K562 (cell line): Measurements from ENCODE around the gene DNAJB11. TPM values are rescaled to one million over a fixed set of nuclear protein-coding genes. Genes with fewer than 3 reads are reported as not detected.

ENCODE experiments used
- ATAC-seq: fragments of 200-7000 bp; cut with Tn5 transposase; 3 replicates; pipeline ENCODE4 v1.9.1; 2020; ENCODE audit warnings: moderate library complexity
- BruUV-seq: library from RNA; stranded (reverse); fragments of 400-500 nt; replicated peaks from 2 replicates; lab custom pipeline; 2021; lab: Mats Ljungman, UMichigan
- CTCF ChIA-PET: fragments of 300-600 bp; formaldehyde crosslinking; extraction: SDS; loops from one replicate; lab custom pipeline; 2021; ENCODE audit warnings: low intra/inter-chr PET ratio; lab: Yijun Ruan, JAX
- POLR2A ChIA-PET: fragments of 300-600, 350-650 bp; sonication (Branson Sonifier 250); formaldehyde crosslinking; extraction: SDS; loops from one replicate; lab custom pipeline; 2021; ENCODE audit warnings: antibody characterized with exemption, inconsistent platforms; lab: Yijun Ruan, JAX
- DNase-seq, 4 experiments: peaks; one replicate each; pipeline versions ENCODE4 v3.0.0 to v3.0.0-alpha.2; 2011 to 2018; ENCODE audit warnings: low spot score in 3 of 4, mixed read lengths in 3 of 4; ENCODE audit errors: extremely low read depth in 1 of 4
- FAIRE-seq: peaks from 2 replicates; lab custom pipeline; 2011; peaks lifted over from hg19 to GRCh38; lab: Jason Lieb, UNC
- H2AFZ ChIP-seq: 2 replicates; pipeline ENCODE4 v1.6.0; 2011; ENCODE audit warnings: low read depth, low read length, control low read depth, inconsistent platforms
- H3K27ac ChIP-seq: fragments of 200-600 bp; 3 replicates; pipeline ENCODE4 v1.8.0; 2011; ENCODE audit warnings: low read depth, mild to moderate bottlenecking, control low read depth, inconsistent platforms, low read length, moderate library complexity, mixed read lengths; ENCODE audit errors: extremely low read depth
- H3K27me3 ChIP-seq, 2 experiments: fragments of 300-600 bp in 1 of 2; 2 replicates in 1 of 2; 3 replicates in 1 of 2; pipeline versions ENCODE4 v1.6.0 to v1.8.0; 2011; ENCODE audit warnings: inconsistent platforms in 2 of 2, low read length in 2 of 2, mild to moderate bottlenecking in 1 of 2, mixed read lengths in 1 of 2, moderate library complexity in 1 of 2; ENCODE audit not compliant: control insufficient read depth in 2 of 2, insufficient read depth in 2 of 2
- H3K36me3 ChIP-seq: fragments of 300-600 bp; 3 replicates; pipeline ENCODE4 v1.8.0; 2011; ENCODE audit warnings: mild to moderate bottlenecking, low read length, inconsistent platforms; ENCODE audit not compliant: control insufficient read depth, insufficient read depth
- H3K4me1 ChIP-seq, 2 experiments: fragments of 200-600 bp in 1 of 2; replicated peaks in 1 of 2; 2 replicates in 1 of 2; 3 replicates in 1 of 2; pipeline versions ENCODE4 v1.5.1 to v1.8.0; 2011; ENCODE audit warnings: inconsistent platforms in 2 of 2, low read length in 2 of 2, mild to moderate bottlenecking in 1 of 2, mixed read lengths in 1 of 2, moderate library complexity in 1 of 2; ENCODE audit not compliant: control insufficient read depth in 2 of 2, insufficient read depth in 2 of 2
- H3K4me2 ChIP-seq: 2 replicates; pipeline ENCODE4 v1.6.1; 2011; ENCODE audit warnings: low read length, control low read depth, inconsistent platforms, mixed read lengths; ENCODE audit not compliant: insufficient read depth
- H3K4me3 ChIP-seq: fragments of 200-600 bp; sonication (generic), shearing (Covaris generic); 2 replicates; pipeline ENCODE4 v1.5.1; 2016; ENCODE audit warnings: control low read depth, inconsistent platforms
- H3K79me2 ChIP-seq: fragments of 200-600 bp; 3 replicates; pipeline ENCODE4 v1.8.0; 2011; ENCODE audit warnings: low read length, inconsistent platforms; ENCODE audit not compliant: control insufficient read depth, insufficient read depth
- H3K9ac ChIP-seq, 2 experiments: 2 replicates each; pipeline versions ENCODE4 v1.6.0 to v1.6.1; 2011; ENCODE audit warnings: low read depth in 2 of 2, low read length in 2 of 2, control low read depth in 1 of 2, inconsistent platforms in 1 of 2, mild to moderate bottlenecking in 1 of 2, mixed read lengths in 1 of 2; ENCODE audit not compliant: insufficient read depth in 1 of 2
- H3K9me1 ChIP-seq: one replicate; pipeline ENCODE4 v1.6.0; 2011; ENCODE audit warnings: inconsistent platforms, mild to moderate bottlenecking, low read length, moderate library complexity; ENCODE audit not compliant: control insufficient read depth, insufficient read depth
- H3K9me3 ChIP-seq: replicated peaks from 2 replicates; pipeline ENCODE4 v1.5.1; 2011; ENCODE audit warnings: low read depth, low read length, inconsistent platforms; ENCODE audit not compliant: control insufficient read depth, insufficient read depth
- H4K20me1 ChIP-seq: replicated peaks from 2 replicates; pipeline ENCODE4 v1.6.1; 2011; ENCODE audit warnings: low read length, inconsistent platforms, mixed read lengths; ENCODE audit not compliant: control insufficient read depth, insufficient read depth
- ILK ChIP-seq: fragments of 450-650 bp; IDR thresholded peaks from 2 replicates; pipeline ENCODE4 v1.6.1; 2016; ENCODE audit warnings: missing genetic modification characterization, low read depth, mild to moderate bottlenecking, missing compliant biosample characterization, moderate library complexity, borderline replicate concordance
- KDM5B ChIP-seq: fragments of 200-600 bp; sonication (generic); IDR thresholded peaks from 2 replicates; pipeline ENCODE4 v1.6.1; 2012; ENCODE audit warnings: low read depth, mild to moderate bottlenecking, moderate library complexity, low read length, control low read depth, inconsistent platforms; ENCODE audit not compliant: insufficient replicate concordance
- RBM14 ChIP-seq: fragments of 200-400 bp; formaldehyde crosslinking; IDR thresholded peaks from 2 replicates; pipeline ENCODE4 v1.6.1; 2018; ENCODE audit warnings: low read depth, mild to moderate bottlenecking, low read length, moderate library complexity, borderline replicate concordance; ENCODE audit not compliant: insufficient read depth
- TCF7 ChIP-seq: sonication (generic); IDR thresholded peaks from 2 replicates; pipeline ENCODE4 v1.6.1; 2016; ENCODE audit warnings: antibody characterized with exemption, borderline replicate concordance
- ZBTB1 ChIP-seq: sonication (generic); formaldehyde crosslinking; IDR thresholded peaks from 2 replicates; pipeline ENCODE4 v1.8.1; 2023; ENCODE audit warnings: missing genetic modification reagents, low read depth, mild to moderate bottlenecking, borderline replicate concordance
- WGBS: fragments of 100-300 bp; shearing (Covaris generic); methylation state at CpG from one replicate; pipeline ENCODE4 v1.1.6; 2016; ENCODE audit warnings: low coverage, mixed read lengths; ENCODE audit not compliant: insufficient coverage; ENCODE audit errors: missing lambda C conversion rate; 5-methylcytosine and 5-hydroxymethylcytosine counted together
- in situ Hi-C: fragments of 300-500 bp; cut with MboI; formaldehyde crosslinking; loops from 4 replicates; pipeline ENCODE4 v1.15.0; 2018; ENCODE audit warnings: inconsistent platforms, mixed read lengths
- intact Hi-C: fragments of 100-400 bp; cut with micrococcal nuclease; formaldehyde crosslinking; loops from 2 replicates; pipeline ENCODE4 v1.14.2; 2022
- polyA plus RNA-seq, 8 experiments: library from polyadenylated mRNA; depleted of rRNA in 4 of 8; stranded (reverse) in 5 of 8; unstranded in 3 of 8; fragments of >200 nt; fragmentation: Nextera tagmentation in 2 of 8; fragmentation: Illumina TruSeq in 1 of 8; extraction: Ambion mirVana in 2 of 8; extraction: Trizol in 1 of 8; gene quantifications; 2 replicates each; pipeline versions ENCODE4 v1.2.1 to v1.2.3, GENCODE V29; 2011 to 2014; ENCODE audit warnings: inconsistent platforms in 1 of 8, missing spikeins in 1 of 8
- total RNA-seq, 7 experiments: library from RNA; depleted of rRNA in 6 of 7; stranded (reverse); fragments of >200 nt in 6 of 7; fragmentation: Illumina TruSeq in 2 of 7; extraction: Trizol in 2 of 7; gene quantifications; 2 replicates each; pipeline versions ENCODE4 v1.2.1 to v1.2.3, GENCODE V29; 2011 to 2021; ENCODE audit warnings: low replicate concordance in 1 of 7

The DNAJB11 gene
- total and polyA plus RNA-seq, 9 of the 15 experiments (the other 6 are each of a cell fraction or from before 2014, with no cell fraction given) = 14.8 to 74.7 (median 63.8) TPM

GRCh38 chr3:186552408-186553031, 18.0 kb upstream of the DNAJB11 start:
- no peak for DNase-seq
- H3K9me3 ChIP-seq = no peaks in the 10 kb centered on the region
- TF ChIP-seq TCF7 (no peak), KDM5B (no peak), ZBTB1 (CRISPR knock-in tag) (no peak), ILK (no peak), RBM14 (no peak)
- no peaks in the 10 kb centered on the region for H3K27me3 ChIP-seq
- H3K9ac ChIP-seq = no peak overlapping the region
- in situ Hi-C loops = no loop called here
- 91% methylated on average over 5 of the region's 5 CpGs for WGBS
- ATAC-seq = no peak; the same call in 2 of the 3 replicates
- intact Hi-C loops = no loop called here
- H2AFZ ChIP-seq = no peak overlapping the region
- no peaks in the 10 kb centered on the region for H3K4me1 ChIP-seq
- ChIA-PET POLR2A (interaction anchor here (0.9 kb wide), 1 partner anchor 18 kb away, joined by 3 read pairs; the partner anchor contains the start of gene DNAJB11), CTCF (no interaction called here)
- H3K27ac ChIP-seq = no peak overlapping the region
- H3K4me3 ChIP-seq = no peak overlapping the region
- H3K79me2 ChIP-seq = no peaks in the 10 kb centered on the region
- no peak overlapping the region for H3K4me2 ChIP-seq
- BruUV-seq = no TSS peak
- peaks cover 80% of the 10 kb centered on the region for H3K36me3 ChIP-seq
- H3K9me1 ChIP-seq = no peaks in the 10 kb centered on the region
- no peak for FAIRE-seq
- no peaks in the 10 kb centered on the region for H4K20me1 ChIP-seq
